Measurements from ENCODE around the gene CPLX3.

DNA sequence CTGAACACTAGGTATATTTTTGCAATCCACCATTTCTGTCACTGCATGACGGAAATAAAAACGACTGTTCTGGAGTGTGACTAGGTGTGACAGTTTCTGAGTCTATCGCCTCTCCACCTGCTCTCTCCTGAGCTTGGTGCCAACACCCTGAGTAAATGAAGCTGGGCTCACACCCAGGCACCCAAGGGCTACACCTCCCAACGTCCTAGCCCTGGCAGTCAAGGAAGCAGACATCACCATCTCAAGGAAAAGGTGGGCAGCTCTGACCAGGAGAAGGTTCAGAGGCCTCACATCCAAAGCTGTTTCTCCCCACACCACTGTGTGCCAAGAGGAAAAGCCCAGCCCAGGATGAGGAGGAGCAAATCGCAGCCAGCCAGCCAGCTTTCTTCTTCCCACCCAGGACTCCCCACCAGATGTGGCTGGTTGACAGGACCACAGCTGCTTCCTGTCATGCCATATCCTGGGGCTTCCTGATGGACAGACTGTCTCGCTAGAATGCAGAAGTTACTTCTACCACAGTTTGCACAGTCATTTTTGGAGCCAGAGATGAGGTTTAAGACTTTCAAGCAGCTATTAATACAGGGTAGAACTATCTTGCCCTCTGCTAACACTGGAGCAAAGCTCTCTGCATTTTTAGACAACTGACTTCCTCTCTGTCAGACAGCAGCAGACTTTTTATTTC lies 43.4 kb downstream of the CPLX3 start:
- no peak for TF ChIP-seq SUZ12 (IDR thresholded peaks at IDR 0.05; ENCODE audit: extremely low read depth, insufficient read depth, insufficient read length)
- no peak for TF ChIP-seq YY1 (IDR thresholded peaks at IDR 0.05; ENCODE audit: insufficient read depth, insufficient read length)
- no peak for TF ChIP-seq ZNF274 (IDR thresholded peaks at IDR 0.05; ENCODE audit: low read depth, low read length)

Measured in NT2/D1 (cell line).